Stimulated activated CD4-positive, alpha-beta T cell treated with anti-CD3 and anti-CD28 coated beads, Interleukin-15, amount 100 ng/mL, for 24 hours (primary cell): ENCODE data around the gene TTC4.

Experiments used
- DNase-seq: peaks from one replicate; pipeline ENCODE4 v3.0.0-alpha.2; 2020

TTC4 gene

GRCh38 chr1:54787604-54788003, 71.9 kb downstream of the TTC4 start:
- no peak for DNase-seq

- no peak for DNase-seq
These were observed 72.8 kb downstream of the TTC4 start for GRCh38 chr1:54788459-54788858.

- DNase-seq, result peak; percentile 80
These were observed 76.3 kb downstream of the TTC4 start for GRCh38 chr1:54791880-54792522.
